GM10248 (cell line): ENCODE data around the gene LCN15.

Experiments used
- CTCF ChIA-PET: fragments of 300-600 bp; sonication (Branson Sonifier 250); formaldehyde crosslinking; extraction: SDS; loops from one replicate; lab custom pipeline; 2021; ENCODE audit warnings: antibody characterized with exemption; lab: Yijun Ruan, JAX
- POLR2A ChIA-PET: fragments of 350-650 bp; sonication (Branson Sonifier 250); formaldehyde crosslinking; extraction: SDS; loops from one replicate; lab custom pipeline; 2020; ENCODE audit warnings: antibody characterized with exemption; lab: Yijun Ruan, JAX
- DNase-seq: peaks from one replicate; pipeline ENCODE4 v3.0.0; 2012; ENCODE audit errors: extremely low spot score
- TF ChIP-seq, protein P1 (sequence below): IDR thresholded peaks from 2 replicates; pipeline ENCODE4 v1.5.1; 2012; ENCODE audit warnings: mild to moderate bottlenecking, low read depth; ENCODE audit errors: extremely low read depth, missing control alignments, control extremely low read depth

The LCN15 gene

DNA sequence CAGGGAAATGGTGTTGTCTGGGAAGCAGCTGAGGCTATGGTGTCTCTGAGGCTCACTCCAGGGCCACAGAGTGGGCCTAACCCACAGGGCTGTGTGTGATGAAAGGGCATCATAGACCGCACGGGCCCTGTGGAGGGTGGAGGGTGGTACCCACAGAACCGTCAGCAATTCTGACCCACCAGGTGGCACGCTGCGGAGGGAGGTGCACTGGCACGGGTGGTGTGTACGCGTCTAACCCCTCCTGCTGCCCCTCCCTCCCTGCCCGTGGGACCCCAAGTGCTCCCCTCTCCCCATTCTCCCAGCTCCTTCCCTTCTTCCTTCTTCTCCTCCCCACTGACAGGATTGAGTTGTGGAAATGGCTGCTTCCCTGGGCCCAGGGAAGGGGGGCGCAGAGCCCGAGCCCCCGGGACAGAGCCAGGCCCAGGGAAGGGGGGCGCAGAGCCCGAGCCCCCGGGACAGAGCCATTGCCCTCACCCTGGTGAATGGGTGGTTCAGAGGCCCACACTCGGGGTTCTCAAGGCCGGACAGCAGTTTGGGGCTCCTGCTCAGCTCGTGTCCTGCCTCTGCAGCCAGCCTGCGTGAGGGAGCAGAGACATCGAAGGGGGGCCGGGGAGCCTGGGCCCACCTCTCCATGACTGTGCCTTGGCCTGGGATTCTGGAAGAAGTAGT, 28.4 kb downstream of the LCN15 start:
- CTCF ChIA-PET = interaction anchor here (1.4 kb wide), 1 partner anchor 22 kb away, joined by 3 read pairs; the partner anchor contains the start of gene LCN8
- POLR2A ChIA-PET = no interaction called here
- TF ChIP-seq, protein P1, sequence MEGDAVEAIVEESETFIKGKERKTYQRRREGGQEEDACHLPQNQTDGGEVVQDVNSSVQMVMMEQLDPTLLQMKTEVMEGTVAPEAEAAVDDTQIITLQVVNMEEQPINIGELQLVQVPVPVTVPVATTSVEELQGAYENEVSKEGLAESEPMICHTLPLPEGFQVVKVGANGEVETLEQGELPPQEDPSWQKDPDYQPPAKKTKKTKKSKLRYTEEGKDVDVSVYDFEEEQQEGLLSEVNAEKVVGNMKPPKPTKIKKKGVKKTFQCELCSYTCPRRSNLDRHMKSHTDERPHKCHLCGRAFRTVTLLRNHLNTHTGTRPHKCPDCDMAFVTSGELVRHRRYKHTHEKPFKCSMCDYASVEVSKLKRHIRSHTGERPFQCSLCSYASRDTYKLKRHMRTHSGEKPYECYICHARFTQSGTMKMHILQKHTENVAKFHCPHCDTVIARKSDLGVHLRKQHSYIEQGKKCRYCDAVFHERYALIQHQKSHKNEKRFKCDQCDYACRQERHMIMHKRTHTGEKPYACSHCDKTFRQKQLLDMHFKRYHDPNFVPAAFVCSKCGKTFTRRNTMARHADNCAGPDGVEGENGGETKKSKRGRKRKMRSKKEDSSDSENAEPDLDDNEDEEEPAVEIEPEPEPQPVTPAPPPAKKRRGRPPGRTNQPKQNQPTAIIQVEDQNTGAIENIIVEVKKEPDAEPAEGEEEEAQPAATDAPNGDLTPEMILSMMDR = no peak
- no peak for DNase-seq

DNA sequence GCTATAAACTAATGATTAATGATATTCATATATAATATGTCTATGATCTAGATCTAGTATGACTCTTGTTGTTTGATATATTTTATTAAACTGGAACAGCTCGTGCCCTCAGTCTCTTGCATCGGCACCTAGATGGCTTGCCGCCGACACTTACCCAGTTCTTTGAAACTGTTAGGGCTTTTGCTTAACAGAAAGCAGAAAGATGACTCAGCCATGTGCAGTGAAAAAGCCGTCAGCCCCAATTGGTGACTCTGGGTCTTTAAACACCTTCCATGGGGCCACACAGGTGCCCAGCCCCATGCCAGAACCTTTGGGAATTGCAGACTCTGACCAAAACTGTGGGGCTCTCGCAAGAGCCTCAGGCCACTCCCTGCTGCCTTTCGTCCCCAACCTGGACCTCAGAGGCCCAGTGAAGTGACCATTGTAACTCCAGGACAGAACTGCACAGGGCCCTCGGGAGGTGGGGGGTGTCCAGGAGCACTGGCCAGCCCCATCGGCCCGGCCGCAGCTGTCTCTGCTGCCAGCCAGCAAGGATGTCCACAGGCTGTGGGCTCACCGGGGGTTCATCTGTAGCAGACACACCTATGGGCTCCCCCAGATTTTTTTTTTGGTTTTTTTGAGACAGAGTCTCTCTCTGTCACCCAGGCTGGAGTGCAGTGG, 29.4 kb downstream of the LCN15 start:
- CTCF ChIA-PET = no interaction called here
- POLR2A ChIA-PET = no interaction called here
- TF ChIP-seq, protein P1 = no peak
- DNase-seq = no peak

DNA sequence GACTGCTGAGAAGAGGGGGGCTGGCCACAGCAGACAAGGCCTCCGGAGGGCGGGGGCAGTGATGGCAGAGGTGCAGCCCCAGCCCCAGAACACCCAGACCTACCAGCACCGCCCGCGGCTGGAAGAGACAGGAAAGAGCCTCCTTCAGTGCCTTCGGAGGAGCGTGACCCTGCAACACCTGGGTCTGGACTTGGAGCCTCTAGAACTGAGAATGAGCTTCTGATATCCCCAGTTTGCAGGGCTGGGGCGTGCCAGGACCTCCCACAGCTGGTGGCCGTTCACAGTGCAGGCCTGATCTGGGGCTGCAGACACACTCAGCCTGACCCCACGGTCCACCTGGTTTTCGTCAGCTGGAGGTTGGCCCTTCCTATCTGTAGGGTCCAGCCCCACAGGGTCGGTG, 30.7 kb downstream of the LCN15 start:
- ChIA-PET CTCF (interaction anchor here (1.5 kb wide), 1 partner anchor 32 kb away, joined by 4 read pairs; no protein-coding TSS in a partner anchor), POLR2A (no interaction called here)
- DNase-seq = no peak
- TF ChIP-seq, protein P1 = no peak

DNA sequence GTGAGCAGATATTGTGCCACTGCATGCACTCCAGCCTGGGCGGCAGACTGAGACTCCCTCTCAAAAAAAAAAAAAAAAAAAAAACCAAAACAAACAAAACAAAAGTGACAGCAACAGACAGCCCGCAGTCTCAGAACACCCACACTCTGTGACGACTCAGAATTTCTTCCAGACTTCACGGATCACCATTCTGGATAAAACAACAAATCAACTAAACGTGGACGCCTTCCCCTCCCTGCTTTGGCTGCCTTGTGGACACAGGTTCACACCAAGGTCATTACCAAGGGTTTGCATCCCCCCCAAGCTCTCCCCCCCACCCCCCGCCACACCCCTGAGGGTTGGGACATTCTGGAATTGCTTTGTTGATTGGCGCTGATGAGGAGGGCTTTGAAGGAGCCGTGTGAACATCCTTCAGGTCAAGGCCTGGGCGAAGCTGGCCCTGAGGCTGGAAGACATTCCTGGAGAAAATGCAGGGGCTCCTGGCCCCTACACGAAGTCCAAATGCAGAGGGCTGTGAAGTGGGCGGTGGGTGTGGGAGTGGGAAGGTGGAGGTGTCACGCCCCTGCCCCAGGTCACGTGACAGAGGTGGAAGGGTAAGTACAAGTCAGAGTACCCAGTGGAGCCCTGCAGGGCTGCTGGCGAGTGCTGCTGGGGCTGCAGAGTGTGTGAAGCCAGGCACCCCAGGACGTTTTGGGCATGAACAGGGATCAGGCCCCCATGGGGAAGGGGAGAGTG, 31.7 kb downstream of the LCN15 start:
- POLR2A ChIA-PET = no interaction called here
- TF ChIP-seq, protein P1 = no peak
- DNase-seq = no peak
- CTCF ChIA-PET = interaction anchor here (1.2 to 1.5 kb wide), 2 partner anchors 33 to 37 kb away, joined by 3 to 4 read pairs; no protein-coding TSS in a partner anchor

DNA sequence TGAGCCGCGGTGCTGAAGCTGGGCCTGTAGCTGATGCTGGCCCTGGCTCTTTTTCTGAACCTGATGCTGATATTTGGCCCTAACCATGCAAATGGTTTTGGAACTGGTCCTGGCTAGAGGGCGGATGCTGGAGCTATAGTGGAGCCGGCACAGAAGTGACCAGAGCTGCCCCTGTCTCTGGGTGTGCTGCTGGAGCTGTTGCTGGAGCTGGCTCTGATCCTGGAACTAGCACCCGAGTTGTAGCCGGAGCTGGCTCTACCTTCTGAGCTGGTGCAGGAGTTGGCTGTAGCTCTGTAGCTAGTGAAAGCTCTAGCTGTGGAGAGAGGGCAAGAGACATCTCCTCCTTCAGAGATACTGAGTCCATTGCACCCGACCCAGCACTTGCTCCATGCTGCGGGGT, 34.4 kb downstream of the LCN15 start:
- DNase-seq = no peak
- TF ChIP-seq, protein P1 = no peak
- CTCF ChIA-PET = interaction anchor here (0.9 to 4.8 kb wide), 12 partner anchors 8 to 300 kb away, joined by 3 to 49 read pairs (median 4); partner anchors contain the start of genes LCN10 and LCN8
- POLR2A ChIA-PET = interaction anchor here (1.5 kb wide), 1 partner anchor 12 kb away, joined by 6 read pairs; no protein-coding TSS in a partner anchor

DNA sequence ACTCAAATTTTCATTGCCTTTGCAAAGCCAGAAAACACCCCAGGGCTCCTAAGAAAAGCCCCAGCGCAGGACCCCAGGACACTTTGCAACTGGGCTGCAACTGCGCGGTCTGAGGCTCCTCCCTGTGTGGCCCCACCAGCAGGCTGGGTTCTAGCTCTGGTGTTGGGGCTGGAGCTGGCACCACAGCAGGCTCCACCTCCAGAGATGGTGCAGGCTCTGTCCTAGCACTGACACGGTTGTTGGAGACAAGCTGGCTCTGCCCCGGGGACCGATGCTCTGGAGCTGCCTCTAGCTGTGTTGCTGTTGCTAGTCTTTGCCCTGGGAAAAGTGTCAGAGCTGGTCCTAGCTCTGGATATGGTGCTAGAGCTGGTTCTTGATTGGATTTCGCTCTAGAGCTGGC, 35.2 kb downstream of the LCN15 start:
- CTCF ChIA-PET = interaction anchor here (0.9 to 4.8 kb wide), 18 partner anchors 9 to 300 kb away, joined by 3 to 49 read pairs (median 4); partner anchors contain the start of genes FBXW5, LCN10, LCN15 and LCN8
- POLR2A ChIA-PET = interaction anchor here (1.2 to 1.7 kb wide), 3 partner anchors 13 to 41 kb away, joined by 4 to 7 read pairs (median 6); no protein-coding TSS in a partner anchor
- no peak for DNase-seq
- TF ChIP-seq, protein P1 = no peak
